HG03025 (cell line): ENCODE measurements around the gene PFKFB4.
"Not testable (repeated sequence)": the region's sequence is repeated elsewhere in the genome, so short reads cannot be mapped to it uniquely, and the experiment has no call there.

ENCODE experiments used
- ATAC-seq: cut with Tn5 transposase; IDR thresholded peaks from one replicate; pipeline ENCODE4 v1.9.1; 2021; ENCODE audit warnings: mild to moderate bottlenecking, moderate library complexity; ENCODE audit not compliant: unreplicated experiment, low FRiP score

Gene PFKFB4

DNA sequence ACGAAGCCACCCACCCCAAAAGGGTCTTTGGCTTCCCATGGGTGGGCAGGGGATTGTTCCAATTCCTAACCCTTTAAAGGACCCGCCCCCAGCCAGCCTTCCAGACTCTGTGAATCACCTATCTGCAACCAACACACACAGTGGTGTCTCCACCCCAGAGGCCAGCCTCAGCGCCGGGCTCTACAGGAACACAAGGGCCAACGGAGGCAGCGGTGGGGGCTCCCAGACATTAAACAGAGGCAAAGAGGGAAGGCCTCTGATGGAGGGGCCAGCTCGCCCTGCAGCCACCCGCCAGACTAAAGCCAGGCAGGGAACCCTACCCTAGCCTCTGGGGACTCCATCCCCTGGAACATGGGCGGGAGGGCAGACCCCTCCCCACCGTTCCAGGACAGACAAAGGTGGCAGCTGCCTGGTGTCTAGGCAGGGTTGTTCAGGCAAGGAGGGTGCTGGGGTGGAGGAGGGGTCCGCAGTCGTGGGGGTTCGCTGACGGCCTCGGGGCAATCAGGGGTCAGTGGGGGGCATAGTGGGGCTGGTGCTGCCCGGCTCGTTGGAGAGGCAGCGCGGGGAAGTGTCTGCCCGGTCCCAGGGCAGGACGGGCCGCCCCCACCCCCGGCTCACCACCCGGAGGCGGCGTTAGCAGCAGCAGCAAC lies 53.1 kb downstream of the PFKFB4 start:
- no peak for ATAC-seq

GRCh38 chr3:48502728-48503168 lies 53.9 kb downstream of the PFKFB4 start:
- no peak for ATAC-seq

DNA sequence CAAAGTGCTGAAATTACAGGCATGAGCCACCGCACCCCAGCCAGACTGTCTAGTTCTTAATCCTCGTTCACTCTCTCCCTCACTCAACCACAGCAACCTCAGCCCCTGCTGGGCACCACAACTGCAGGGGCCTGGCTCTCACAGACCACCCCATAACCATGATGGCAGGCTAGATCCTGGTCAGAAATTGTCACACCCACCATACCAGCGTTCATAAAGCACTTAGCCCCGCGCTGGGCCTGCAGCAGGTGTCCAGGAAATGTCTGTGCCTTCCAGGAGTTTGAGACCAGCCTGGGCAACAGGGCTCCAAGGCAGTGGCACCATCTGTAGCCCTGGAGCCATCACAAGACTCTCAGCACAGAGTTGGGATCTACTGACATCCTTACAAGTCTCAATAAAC lies 54.5 kb downstream of the PFKFB4 start:
- no peak for ATAC-seq

DNA sequence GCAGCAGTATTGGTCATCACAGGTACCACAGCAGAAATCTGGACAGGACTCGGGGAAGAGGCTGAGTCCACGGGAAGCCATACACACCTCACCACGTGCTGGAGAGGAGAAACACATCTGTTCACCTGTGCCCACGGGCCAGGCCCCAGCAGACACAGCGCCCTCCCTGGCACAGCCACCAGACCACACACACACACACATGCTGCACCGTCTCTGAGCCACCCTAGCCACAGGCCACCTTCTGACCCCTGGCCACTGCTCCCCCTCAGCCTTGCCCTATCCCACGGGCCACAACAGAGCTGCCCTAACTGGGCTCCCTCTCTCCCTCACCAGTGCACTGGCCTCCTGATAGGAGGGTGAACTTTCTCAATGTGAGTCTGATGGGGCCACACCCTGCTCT lies 55.4 kb downstream of the PFKFB4 start:
- no peak for ATAC-seq

DNA sequence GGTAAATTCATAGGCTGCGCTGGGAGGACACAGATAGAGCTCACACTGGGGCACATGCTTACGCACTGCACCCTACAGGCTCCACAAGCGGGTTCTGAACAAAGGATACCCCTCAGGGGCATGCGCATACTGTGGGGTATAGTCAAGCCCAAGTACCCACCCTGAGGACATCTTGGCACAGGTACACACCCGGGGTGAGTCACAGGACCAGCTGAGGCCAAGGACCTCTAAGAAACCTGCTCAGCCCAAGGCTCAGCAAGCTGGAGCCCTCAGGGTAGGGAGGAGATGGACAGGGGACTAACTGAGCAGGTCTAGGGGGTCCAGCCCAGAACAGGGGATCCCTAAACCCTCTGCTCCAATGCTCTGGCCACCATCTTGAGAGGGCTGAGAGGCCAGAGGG lies 55.9 kb downstream of the PFKFB4 start:
- ATAC-seq, result no peak

GRCh38 chr3:48493203-48493501 lies 63.5 kb downstream of the PFKFB4 start:
- no peak for ATAC-seq

DNA sequence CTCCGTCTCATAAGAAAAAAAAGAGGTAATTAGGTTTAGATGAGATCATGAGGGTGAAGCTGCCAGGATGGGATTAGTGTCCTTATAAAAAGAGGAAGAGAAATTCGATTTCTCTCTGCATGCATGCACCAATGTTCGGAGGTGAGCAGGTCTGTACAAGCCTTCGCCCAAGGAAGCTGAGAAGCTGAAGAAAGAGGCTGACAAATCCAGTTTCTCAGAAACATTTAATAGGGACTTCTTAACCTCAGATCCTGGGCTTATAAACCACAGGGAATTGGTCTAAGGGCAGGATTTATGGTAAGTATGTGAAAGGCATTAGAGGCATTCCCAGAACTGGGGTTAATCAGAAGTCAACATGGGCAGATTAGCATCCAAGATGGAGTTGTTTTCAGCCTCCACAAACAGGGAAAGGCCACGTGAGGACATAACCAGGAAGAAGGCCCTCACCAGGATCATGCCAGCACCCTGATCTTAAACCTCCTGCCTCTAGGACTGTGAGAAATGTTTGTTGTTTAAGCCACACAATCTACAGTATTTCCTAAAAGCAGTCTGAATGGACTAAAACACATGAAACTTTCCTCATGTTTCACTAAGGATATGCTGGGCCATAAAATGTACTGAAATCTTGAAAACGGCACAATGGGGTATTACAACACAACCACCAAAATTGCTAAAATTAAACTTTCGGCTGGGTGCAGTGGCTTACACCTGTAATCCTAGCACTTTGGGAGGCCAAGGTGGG lies 64.0 kb downstream of the PFKFB4 start:
- no peak for ATAC-seq

- no peak for ATAC-seq
These were observed 69.7 kb downstream of the PFKFB4 start for GRCh38 chr3:48486952-48487351.

- ATAC-seq, result not testable (repeated sequence)
These were observed 73.8 kb downstream of the PFKFB4 start for GRCh38 chr3:48482822-48483221.

DNA sequence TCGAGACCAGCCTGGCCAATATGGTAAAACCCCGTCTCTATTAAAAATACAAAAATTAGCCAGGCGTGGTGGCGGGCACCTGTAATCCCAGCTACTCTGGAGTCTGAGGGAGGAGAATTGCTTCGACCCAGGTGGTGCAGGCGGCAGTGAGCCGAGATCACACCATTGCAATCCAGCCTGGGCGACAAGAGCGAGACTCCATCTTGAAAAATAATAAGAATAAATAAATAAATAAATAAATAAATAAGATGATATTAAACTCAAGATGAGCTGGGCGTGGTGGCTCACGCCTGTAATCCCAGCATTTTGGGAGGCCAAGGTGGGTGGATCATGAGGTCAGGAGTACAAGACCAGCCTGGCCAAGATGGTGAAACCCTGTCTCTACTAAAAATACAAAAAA lies 75.7 kb downstream of the PFKFB4 start:
- ATAC-seq, result not testable (repeated sequence)

- ATAC-seq, result no peak
These were observed 77.7 kb downstream of the PFKFB4 start for GRCh38 chr3:48478626-48479555.

DNA sequence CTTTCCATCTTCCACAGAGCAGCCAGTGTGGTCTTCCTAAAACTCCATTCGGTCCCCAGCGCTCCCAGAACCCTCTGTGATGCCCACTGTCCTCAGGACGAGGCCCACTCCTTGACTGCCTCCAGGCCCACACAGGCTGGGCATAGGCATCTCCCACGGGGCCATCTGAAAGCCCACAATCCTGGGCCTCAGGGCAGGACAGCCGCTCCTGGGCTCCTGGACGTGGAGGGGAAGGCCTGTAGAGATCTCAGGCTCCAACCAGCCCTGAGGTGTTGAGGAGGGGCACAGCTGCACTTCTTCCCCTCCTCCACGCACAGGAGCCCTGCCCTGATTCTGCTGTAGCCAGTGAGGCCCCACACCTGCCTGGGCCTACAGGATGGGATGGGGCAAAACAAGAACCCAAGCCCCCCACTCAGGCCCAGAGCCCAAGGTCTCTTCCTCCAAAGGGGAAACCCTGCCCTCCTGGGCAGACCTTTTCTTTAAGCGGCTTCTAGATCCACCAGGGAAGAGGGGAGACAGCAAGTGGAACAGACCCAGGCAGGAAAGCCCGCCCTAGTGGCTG lies 78.6 kb downstream of the PFKFB4 start:
- ATAC-seq, result no peak

DNA sequence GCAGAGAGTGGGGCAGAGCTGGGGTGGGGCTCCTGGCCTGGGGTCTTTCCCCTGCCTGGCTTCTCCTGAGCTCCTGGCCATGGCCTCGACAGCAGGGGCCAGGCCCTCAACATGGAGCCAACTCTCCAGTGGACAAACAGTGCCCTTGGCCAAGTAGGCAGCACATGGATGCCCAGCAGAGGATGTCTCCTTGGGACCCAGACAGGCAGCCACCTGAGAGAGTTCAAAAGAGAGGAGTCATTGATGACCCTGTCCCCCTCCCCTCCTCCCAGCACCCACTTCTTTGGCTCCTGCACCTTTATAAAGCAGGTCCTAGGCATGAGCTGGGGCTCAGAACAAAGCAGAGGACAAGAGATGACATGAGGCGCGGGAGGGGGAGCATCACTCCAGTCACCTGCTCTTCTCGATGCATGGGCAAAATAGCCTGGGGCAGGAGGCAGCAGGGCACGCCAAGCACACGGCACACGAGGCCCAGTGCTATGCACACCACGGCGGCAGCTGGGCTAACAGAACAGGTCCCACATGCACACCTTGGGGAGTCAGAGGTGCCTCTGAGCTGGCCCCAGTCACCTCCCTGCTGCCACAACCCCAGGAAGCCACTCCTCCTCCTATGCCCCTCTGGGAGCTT lies 80.1 kb downstream of the PFKFB4 start:
- ATAC-seq, result no peak

GRCh38 chr3:48475188-48475587 lies 81.4 kb downstream of the PFKFB4 start:
- no peak for ATAC-seq

DNA sequence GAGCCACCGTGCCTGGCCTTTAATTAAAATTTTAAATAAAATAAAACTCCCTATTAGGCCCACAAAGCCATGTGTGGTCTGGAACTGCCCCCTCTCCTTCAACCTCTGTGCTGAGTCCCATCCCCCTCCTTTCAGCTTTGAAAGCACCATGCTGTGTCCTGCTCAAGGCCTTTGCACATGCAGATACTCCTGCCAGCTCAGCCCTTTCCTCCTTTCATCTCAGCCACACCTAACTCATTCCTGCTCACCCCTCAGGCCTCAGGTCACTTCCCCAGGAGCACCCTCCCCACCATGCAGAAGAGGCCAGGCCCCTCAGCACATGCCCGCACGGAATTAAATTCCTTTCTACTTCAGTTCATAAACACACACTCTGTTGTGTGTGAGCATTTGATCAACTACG lies 82.0 kb downstream of the PFKFB4 start:
- no peak for ATAC-seq

- not testable (repeated sequence) for ATAC-seq
These were observed 82.6 kb downstream of the PFKFB4 start for GRCh38 chr3:48474031-48474430.

DNA sequence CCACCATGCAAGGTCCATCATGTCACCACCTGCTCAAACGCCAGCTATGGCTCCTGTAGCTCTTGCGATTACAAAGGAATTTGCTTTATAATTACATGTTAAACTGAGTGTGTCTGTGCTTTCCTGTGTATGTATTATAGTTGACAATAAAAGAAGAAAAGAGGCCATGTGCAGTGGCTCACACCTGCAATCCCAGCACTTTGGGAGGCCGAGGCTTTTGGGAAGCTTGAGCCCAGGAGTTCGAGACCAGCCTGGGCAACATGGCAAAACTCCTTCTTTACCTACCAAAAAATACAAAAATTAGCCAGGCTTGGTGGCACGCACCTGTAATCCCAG lies 83.0 kb downstream of the PFKFB4 start:
- no peak for ATAC-seq

- ATAC-seq, result peak; percentile 64
These were observed 83.5 kb downstream of the PFKFB4 start for GRCh38 chr3:48472923-48473616.

- ATAC-seq, result no peak
These were observed 84.0 kb downstream of the PFKFB4 start for GRCh38 chr3:48472673-48472922.

- no peak for ATAC-seq
These were observed 86.3 kb downstream of the PFKFB4 start for GRCh38 chr3:48470286-48470685.
